ENCODE measurements around the gene RPS6KA6.

DNA sequence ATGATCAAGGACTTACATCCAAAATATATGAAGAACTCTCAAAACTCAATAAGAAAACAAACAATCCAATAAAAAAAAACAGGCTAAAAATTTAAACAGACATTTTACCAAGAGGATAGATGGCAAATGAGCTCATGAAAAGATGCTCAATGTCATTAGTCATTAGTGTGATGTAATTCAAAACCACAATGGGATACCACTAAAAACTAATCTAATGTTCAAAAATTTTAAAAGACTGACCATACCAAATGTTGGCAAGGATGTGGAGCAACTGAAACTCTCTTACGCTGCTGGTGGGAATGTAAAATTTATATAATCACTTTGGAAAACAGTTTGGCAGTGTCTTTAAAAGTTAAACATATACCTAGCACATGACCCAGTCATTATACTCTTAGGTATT lies 43.7 kb downstream of the RPS6KA6 start:
- TF ChIP-seq, protein P1, sequence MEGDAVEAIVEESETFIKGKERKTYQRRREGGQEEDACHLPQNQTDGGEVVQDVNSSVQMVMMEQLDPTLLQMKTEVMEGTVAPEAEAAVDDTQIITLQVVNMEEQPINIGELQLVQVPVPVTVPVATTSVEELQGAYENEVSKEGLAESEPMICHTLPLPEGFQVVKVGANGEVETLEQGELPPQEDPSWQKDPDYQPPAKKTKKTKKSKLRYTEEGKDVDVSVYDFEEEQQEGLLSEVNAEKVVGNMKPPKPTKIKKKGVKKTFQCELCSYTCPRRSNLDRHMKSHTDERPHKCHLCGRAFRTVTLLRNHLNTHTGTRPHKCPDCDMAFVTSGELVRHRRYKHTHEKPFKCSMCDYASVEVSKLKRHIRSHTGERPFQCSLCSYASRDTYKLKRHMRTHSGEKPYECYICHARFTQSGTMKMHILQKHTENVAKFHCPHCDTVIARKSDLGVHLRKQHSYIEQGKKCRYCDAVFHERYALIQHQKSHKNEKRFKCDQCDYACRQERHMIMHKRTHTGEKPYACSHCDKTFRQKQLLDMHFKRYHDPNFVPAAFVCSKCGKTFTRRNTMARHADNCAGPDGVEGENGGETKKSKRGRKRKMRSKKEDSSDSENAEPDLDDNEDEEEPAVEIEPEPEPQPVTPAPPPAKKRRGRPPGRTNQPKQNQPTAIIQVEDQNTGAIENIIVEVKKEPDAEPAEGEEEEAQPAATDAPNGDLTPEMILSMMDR (IDR thresholded peaks at IDR 0.05): no peak
- TF ChIP-seq EP300 (IDR thresholded peaks at IDR 0.05): no peak
- TF ChIP-seq POLR2AphosphoS5 (IDR thresholded peaks at IDR 0.05): no peak
- TF ChIP-seq POLR2A (IDR thresholded peaks at IDR 0.05; ENCODE audit: low read depth): no peak

Data from esophagus muscularis mucosa (tissue), 4 donors.